Endothelial cell of umbilical vein (primary cell): Measurements from ENCODE around the gene KAZN. TPM values are rescaled to one million over a fixed set of nuclear protein-coding genes. Genes with fewer than 3 reads are reported as not detected.

Experiments used
- BruUV-seq: library from RNA; stranded (reverse); fragments of 400-500 nt; replicated peaks from 2 replicates; lab custom pipeline; 2021; lab: Mats Ljungman, UMichigan
- CTCF ChIA-PET: fragments of 300-600, 350-600 bp; sonication (Branson Sonifier 250); formaldehyde crosslinking; loops from one replicate; lab custom pipeline; 2021; ENCODE audit warnings: antibody characterized with exemption, inconsistent platforms; lab: Charles Lee
- POLR2A ChIA-PET: fragments of 300-600, 350-600 bp; sonication (Branson Sonifier 250); formaldehyde crosslinking; loops from one replicate; lab custom pipeline; 2021; ENCODE audit warnings: antibody characterized with exemption, inconsistent platforms; lab: Charles Lee
- DNase-seq: peaks from one replicate; pipeline ENCODE4 v3.0.0-alpha.2; 2011; ENCODE audit warnings: low read depth, low spot score
- FAIRE-seq: peaks from 2 replicates; lab custom pipeline; 2011; peaks lifted over from hg19 to GRCh38; lab: Jason Lieb, UNC
- H2AFZ ChIP-seq: 2 replicates; pipeline ENCODE4 v1.6.0; 2012; ENCODE audit warnings: low read depth, low read length, control low read depth, inconsistent platforms
- H3K27ac ChIP-seq: 2 replicates; pipeline ENCODE4 v1.5.1; 2011; ENCODE audit warnings: low read depth, mild to moderate bottlenecking, control low read depth, low read length, moderate library complexity; ENCODE audit not compliant: insufficient read depth
- H3K27me3 ChIP-seq, 2 experiments: 2 replicates each; pipeline versions ENCODE4 v1.6.0 to v1.6.1; 2011; ENCODE audit warnings: low read length in 2 of 2, mixed read lengths in 1 of 2; ENCODE audit not compliant: control insufficient read depth in 2 of 2, insufficient read depth in 2 of 2
- H3K36me3 ChIP-seq, 2 experiments: 2 replicates in 1 of 2; 3 replicates in 1 of 2; pipeline ENCODE4 v1.5.1; 2011; ENCODE audit warnings: low read length in 2 of 2, mild to moderate bottlenecking in 1 of 2, moderate library complexity in 1 of 2; ENCODE audit not compliant: control insufficient read depth in 2 of 2, insufficient read depth in 2 of 2; ENCODE audit errors: extremely low read depth in 1 of 2
- H3K4me1 ChIP-seq: 3 replicates; pipeline ENCODE4 v1.5.1; 2011; ENCODE audit warnings: mild to moderate bottlenecking, low read length; ENCODE audit not compliant: control insufficient read depth, insufficient read depth; ENCODE audit errors: extremely low read depth
- H3K4me2 ChIP-seq: 2 replicates; pipeline ENCODE4 v1.6.1; 2011; ENCODE audit warnings: low read length, control low read depth, mixed read lengths; ENCODE audit not compliant: insufficient read depth
- H3K4me3 ChIP-seq, 3 experiments: fragments of 200-600 bp in 1 of 3; sonication (generic), shearing (Covaris generic) in 1 of 3; replicated peaks in 1 of 3; 2 replicates each; pipeline ENCODE4 v1.5.1; 2011 to 2016; ENCODE audit warnings: control low read depth in 3 of 3, low read length in 3 of 3, mild to moderate bottlenecking in 2 of 3, inconsistent platforms in 1 of 3, low read depth in 1 of 3, moderate library complexity in 1 of 3; ENCODE audit not compliant: insufficient read depth in 1 of 3
- H3K79me2 ChIP-seq: 2 replicates; pipeline ENCODE4 v1.6.0; 2012; ENCODE audit warnings: low read length, inconsistent platforms; ENCODE audit not compliant: control insufficient read depth, insufficient read depth
- H3K9ac ChIP-seq: replicated peaks from 2 replicates; pipeline ENCODE3; 2011; ENCODE audit warnings: low read length, control low read depth; ENCODE audit not compliant: insufficient read depth; ENCODE audit errors: extremely low read depth
- H3K9me1 ChIP-seq: replicated peaks from 3 replicates; pipeline ENCODE4 v1.6.0; 2011; ENCODE audit warnings: mild to moderate bottlenecking, low read length; ENCODE audit not compliant: control insufficient read depth, insufficient read depth; ENCODE audit errors: extremely low read depth
- H3K9me3 ChIP-seq: replicated peaks from 2 replicates; pipeline ENCODE4 v1.5.1; 2012; ENCODE audit warnings: low read length, inconsistent platforms; ENCODE audit not compliant: control insufficient read depth, insufficient read depth
- H4K20me1 ChIP-seq: replicated peaks from 2 replicates; pipeline ENCODE3; 2011; ENCODE audit warnings: mild to moderate bottlenecking, low read length; ENCODE audit not compliant: control insufficient read depth, insufficient read depth; ENCODE audit errors: extremely low read depth
- EZH2 ChIP-seq: IDR thresholded peaks from 2 replicates; pipeline ENCODE4 v1.6.1; 2012; ENCODE audit warnings: borderline replicate concordance, low read depth, mild to moderate bottlenecking, moderate library complexity, low read length, inconsistent platforms; ENCODE audit not compliant: severe bottlenecking
- FOS ChIP-seq: IDR thresholded peaks from 2 replicates; pipeline ENCODE4 v1.6.1; 2011; ENCODE audit warnings: mild to moderate bottlenecking, low read length, moderate library complexity, borderline replicate concordance; ENCODE audit not compliant: insufficient read depth
- GATA2 ChIP-seq: IDR thresholded peaks from 2 replicates; pipeline ENCODE4 v1.7.0; 2011; ENCODE audit warnings: low read depth, mild to moderate bottlenecking, moderate library complexity, mixed read lengths, low read length; ENCODE audit not compliant: insufficient read length, insufficient read depth
- JUN ChIP-seq: IDR thresholded peaks from 2 replicates; pipeline ENCODE4 v1.6.1; 2011; ENCODE audit warnings: borderline replicate concordance, low read depth; ENCODE audit not compliant: insufficient read length, insufficient read depth
- MAX ChIP-seq: IDR thresholded peaks from 2 replicates; pipeline ENCODE4 v1.6.1; 2011; ENCODE audit not compliant: insufficient read depth, insufficient read length
- MYC ChIP-seq: IDR thresholded peaks from one replicate; pipeline ENCODE4 v1.6.1; 2011; ENCODE audit warnings: mild to moderate bottlenecking, low read depth, low read length
- POLR2AphosphoS5 ChIP-seq: IDR thresholded peaks from 2 replicates; pipeline ENCODE4 v1.6.1; 2012; ENCODE audit warnings: low read depth, mild to moderate bottlenecking, control low read depth, low read length, moderate library complexity; ENCODE audit not compliant: insufficient read depth
- dilution Hi-C: fragments of 300-500 bp; cut with MboI; formaldehyde crosslinking; loops from one replicate; pipeline ENCODE4 v1.15.0; 2019; ENCODE audit warnings: low sequenced_read_pairs; ENCODE audit not compliant: extremely low pct_ligation_motif_present
- intact Hi-C: fragments of 100-400 bp; cut with micrococcal nuclease; formaldehyde crosslinking; loops from one replicate; pipeline ENCODE4 v1.10.0; 2022
- polyA plus RNA-seq, 4 experiments: library from polyadenylated mRNA; depleted of rRNA in 3 of 4; stranded (reverse) in 3 of 4; unstranded in 1 of 4; fragments of >200 nt; gene quantifications; 2 replicates each; pipeline versions ENCODE4 v1.2.1 to v1.2.3, GENCODE V29; 2011 to 2012; ENCODE audit warnings: missing spikeins in 1 of 4
- total RNA-seq: library from RNA; stranded (reverse); gene quantifications from 2 replicates; pipeline ENCODE4 v1.2.3, GENCODE V29; 2021

Gene KAZN
- total and polyA plus RNA-seq, 2 donors (not counting 3 experiments of a cell fraction or from before 2014, with no cell fraction given), result 1.6 to 5.8 TPM

GRCh38 chr1:14565090-14565489, 33.4 kb upstream of the KAZN start:
- CTCF ChIA-PET, result no interaction called here
- intact Hi-C loops, result no loop called here

GRCh38 chr1:14567056-14567455, 31.4 kb upstream of the KAZN start:
- Histone ChIP-seq H3K4me3 (no peak overlapping the region), H2AFZ (no peak overlapping the region), H3K36me3 (no peaks in the 10 kb centered on the region), H3K27me3 (no peaks in the 10 kb centered on the region), H3K79me2 (no peaks in the 10 kb centered on the region), H3K9me1 (no peaks in the 10 kb centered on the region), H4K20me1 (no peaks in the 10 kb centered on the region), H3K4me1 (no peaks in the 10 kb centered on the region), H3K27ac (no peak overlapping the region), H3K9ac (no peak overlapping the region), H3K9me3 (peaks cover 2% of the 10 kb centered on the region), H3K4me2 (no peak overlapping the region)
- ChIA-PET CTCF (no interaction called here), POLR2A (no interaction called here)
- DNase-seq (no peak), FAIRE-seq (no peak)
- no TSS peak for BruUV-seq
- intact Hi-C loops, result no loop called here
- dilution Hi-C loops, result no loop called here
- TF ChIP-seq JUN, result no peak
- no peak for TF ChIP-seq GATA2
- no peak for TF ChIP-seq FOS
- no peak for TF ChIP-seq MAX
- no peak for TF ChIP-seq EZH2

More at GRCh38 chr1:14565090-14565489, 33.4 kb upstream of the KAZN start:
- Histone ChIP-seq H3K9me1 (no peaks in the 10 kb centered on the region), H3K36me3 (no peaks in the 10 kb centered on the region), H3K4me2 (no peak overlapping the region), H3K9ac (no peak overlapping the region), H3K4me3 (no peak overlapping the region), H3K4me1 (no peaks in the 10 kb centered on the region), H3K27me3 (no peaks in the 10 kb centered on the region), H3K27ac (no peak overlapping the region), H4K20me1 (no peaks in the 10 kb centered on the region), H3K9me3 (peaks cover 2% of the 10 kb centered on the region), H2AFZ (no peak overlapping the region), H3K79me2 (no peaks in the 10 kb centered on the region)
- FAIRE-seq (no peak), DNase-seq (no peak)
- BruUV-seq, result no TSS peak
- TF ChIP-seq FOS (no peak), MYC (no peak), GATA2 (no peak), EZH2 (no peak), POLR2AphosphoS5 (no peak)
- dilution Hi-C loops, result no loop called here
- POLR2A ChIA-PET, result no interaction called here
